Endothelial cell (in vitro differentiated cells): ENCODE data around the gene CUX1. TPM values are rescaled to one million over a fixed set of nuclear protein-coding genes. Genes with fewer than 3 reads are reported as not detected.

Experiments
- DNase-seq: peaks from one replicate; pipeline ENCODE4 v3.0.0; 2021; ENCODE audit warnings: low spot score
- H3K27ac Mint-ChIP-seq: one replicate; pipeline ENCODE4 v1.8.0; 2021; ENCODE audit warnings: mixed read lengths, inconsistent platforms; ENCODE audit not compliant: unreplicated experiment
- H3K27me3 Mint-ChIP-seq: one replicate; pipeline ENCODE4 v1.8.0; 2021; ENCODE audit warnings: mild to moderate bottlenecking, moderate library complexity, mixed read lengths, inconsistent platforms; ENCODE audit not compliant: unreplicated experiment
- H3K36me3 Mint-ChIP-seq: one replicate; pipeline ENCODE4 v1.8.0; 2021; ENCODE audit warnings: mild to moderate bottlenecking, low read depth, mixed read lengths, inconsistent platforms; ENCODE audit not compliant: unreplicated experiment
- H3K4me1 Mint-ChIP-seq: one replicate; pipeline ENCODE4 v1.8.0; 2021; ENCODE audit warnings: mild to moderate bottlenecking, mixed read lengths, inconsistent platforms; ENCODE audit not compliant: unreplicated experiment
- H3K4me3 Mint-ChIP-seq: one replicate; pipeline ENCODE4 v1.8.0; 2021; ENCODE audit warnings: mild to moderate bottlenecking, mixed read lengths, inconsistent platforms; ENCODE audit not compliant: unreplicated experiment
- H3K9me3 Mint-ChIP-seq: one replicate; pipeline ENCODE4 v1.8.0; 2021; ENCODE audit warnings: mixed read lengths, inconsistent platforms; ENCODE audit not compliant: unreplicated experiment
- CTCF ChIP-seq: fragments of 200-600 bp; sonication (generic); IDR thresholded peaks from one replicate; pipeline ENCODE4 v1.5.0; 2021; ENCODE audit warnings: antibody characterized with exemption; ENCODE audit not compliant: unreplicated experiment
- total RNA-seq: library from RNA; stranded (reverse); fragmentation: NEBNext Ultra II Directional; extraction: Animal tissue kit (Norgen Biotek cat#: 25700); gene quantifications from one replicate; pipeline ENCODE4 v1.2.1, GENCODE V29; 2021; ENCODE audit not compliant: unreplicated experiment

Gene CUX1
- total RNA-seq, 1 donor from 2014 or later: 43.7 TPM

GRCh38 chr7:101959829-101960228 is 142.4 kb downstream of the CUX1 start:
- Mint-ChIP-seq H3K27me3 (peaks cover 13% of the 10 kb centered on the region), H3K36me3 (no peaks in the 10 kb centered on the region), H3K4me1 (peaks cover 5% of the 10 kb centered on the region), H3K4me3 (no peak overlapping the region), H3K27ac (no peak overlapping the region), H3K9me3 (no peaks in the 10 kb centered on the region)
- DNase-seq: no peak
- TF ChIP-seq CTCF: no peak

GRCh38 chr7:101960323-101960722 is 142.9 kb downstream of the CUX1 start:
- no peak overlapping the region for H3K27ac Mint-ChIP-seq
- no peaks in the 10 kb centered on the region for H3K36me3 Mint-ChIP-seq
- H3K4me3 Mint-ChIP-seq: no peak overlapping the region
- DNase-seq: no peak
- H3K9me3 Mint-ChIP-seq: no peaks in the 10 kb centered on the region
- H3K27me3 Mint-ChIP-seq: peaks cover 13% of the 10 kb centered on the region
- no peak for TF ChIP-seq CTCF
- H3K4me1 Mint-ChIP-seq: peaks cover 9% of the 10 kb centered on the region

GRCh38 chr7:101960985-101961708 is 143.7 kb downstream of the CUX1 start:
- H3K4me1 Mint-ChIP-seq: peaks cover 12% of the 10 kb centered on the region
- H3K36me3 Mint-ChIP-seq: no peaks in the 10 kb centered on the region
- no peaks in the 10 kb centered on the region for H3K9me3 Mint-ChIP-seq
- H3K27me3 Mint-ChIP-seq: peaks cover 13% of the 10 kb centered on the region
- no peak overlapping the region for H3K27ac Mint-ChIP-seq
- TF ChIP-seq CTCF: no peak
- no peak overlapping the region for H3K4me3 Mint-ChIP-seq
- no peak for DNase-seq

GRCh38 chr7:101961811-101962210 is 144.4 kb downstream of the CUX1 start:
- Mint-ChIP-seq H3K4me1 (peaks cover 15% of the 10 kb centered on the region), H3K36me3 (no peaks in the 10 kb centered on the region), H3K27ac (no peak overlapping the region), H3K27me3 (peaks cover 10% of the 10 kb centered on the region), H3K4me3 (no peak overlapping the region), H3K9me3 (no peaks in the 10 kb centered on the region)
- no peak for DNase-seq
- TF ChIP-seq CTCF: no peak

GRCh38 chr7:101963693-101964092 is 146.3 kb downstream of the CUX1 start:
- no peaks in the 10 kb centered on the region for H3K36me3 Mint-ChIP-seq
- no peak for DNase-seq
- no peak for TF ChIP-seq CTCF
- no peak overlapping the region for H3K27ac Mint-ChIP-seq
- H3K4me3 Mint-ChIP-seq: no peak overlapping the region
- H3K27me3 Mint-ChIP-seq: peaks cover 10% of the 10 kb centered on the region
- no peaks in the 10 kb centered on the region for H3K9me3 Mint-ChIP-seq
- peaks cover 15% of the 10 kb centered on the region for H3K4me1 Mint-ChIP-seq
